ENCODE results near the gene CAB39.

CAB39 gene
- total RNA-seq: 146 to 207 reads per million in 2 donors

- DNase-seq: peak; percentile 78 to 94 (median 84)
Observed at GRCh38 chr2:230712443-230713330, at the start of gene CAB39. TSS of gene CAB39 (plus strand) at chr2:230712842. CDS start at chr2:230760002, 47,160 bp downstream.

- DNase-seq: peak in 1 of 5 experiments; percentile 70
Observed at GRCh38 chr2:230664128-230664527, 48.5 kb upstream of the CAB39 start.

GRCh38 chr2:230664844-230665243, 47.8 kb upstream of the CAB39 start:
- DNase-seq: no peak

DNA sequence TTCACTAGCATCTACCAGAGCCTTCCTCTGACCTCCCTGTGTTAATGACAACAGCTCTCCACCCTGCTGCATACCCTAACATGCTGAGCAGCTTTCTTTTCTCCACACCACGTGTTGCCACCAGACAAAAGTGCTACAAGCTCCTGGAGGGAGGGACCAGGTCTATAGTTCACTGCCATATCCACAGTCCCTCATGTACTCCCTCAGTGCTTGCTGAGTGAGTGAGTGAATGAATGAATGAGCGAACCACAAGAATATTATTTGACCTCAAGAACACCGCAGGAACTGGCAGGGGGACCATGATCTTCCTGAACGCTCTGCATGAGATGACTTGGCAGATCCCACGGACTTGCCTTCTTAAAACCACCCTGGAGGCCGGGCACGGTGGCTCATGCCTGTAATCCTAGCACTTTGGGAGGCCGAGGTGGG, 47.4 kb upstream of the CAB39 start:
- DNase-seq: peak in 1 of 5 experiments; percentile 75

DNA sequence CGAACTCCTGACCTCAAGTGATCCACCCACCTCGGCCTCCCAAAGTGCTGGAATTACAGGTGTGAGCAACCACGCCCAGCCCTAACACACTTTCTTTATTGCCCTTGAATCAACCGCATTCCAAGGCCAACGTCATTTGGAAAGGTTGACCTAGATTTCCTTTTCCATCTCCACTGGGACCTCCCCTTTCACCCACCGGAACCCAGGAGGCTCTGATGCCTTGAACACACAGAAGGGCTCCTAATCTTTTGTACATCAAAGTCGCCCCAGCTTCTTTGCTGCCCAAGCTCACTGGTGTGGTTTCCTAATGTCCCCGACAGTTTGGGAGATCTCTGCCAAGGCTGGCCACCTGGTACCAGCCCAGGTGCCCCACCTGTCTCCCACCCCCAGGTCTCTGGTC, 46.2 kb upstream of the CAB39 start:
- no peak for DNase-seq

DNA sequence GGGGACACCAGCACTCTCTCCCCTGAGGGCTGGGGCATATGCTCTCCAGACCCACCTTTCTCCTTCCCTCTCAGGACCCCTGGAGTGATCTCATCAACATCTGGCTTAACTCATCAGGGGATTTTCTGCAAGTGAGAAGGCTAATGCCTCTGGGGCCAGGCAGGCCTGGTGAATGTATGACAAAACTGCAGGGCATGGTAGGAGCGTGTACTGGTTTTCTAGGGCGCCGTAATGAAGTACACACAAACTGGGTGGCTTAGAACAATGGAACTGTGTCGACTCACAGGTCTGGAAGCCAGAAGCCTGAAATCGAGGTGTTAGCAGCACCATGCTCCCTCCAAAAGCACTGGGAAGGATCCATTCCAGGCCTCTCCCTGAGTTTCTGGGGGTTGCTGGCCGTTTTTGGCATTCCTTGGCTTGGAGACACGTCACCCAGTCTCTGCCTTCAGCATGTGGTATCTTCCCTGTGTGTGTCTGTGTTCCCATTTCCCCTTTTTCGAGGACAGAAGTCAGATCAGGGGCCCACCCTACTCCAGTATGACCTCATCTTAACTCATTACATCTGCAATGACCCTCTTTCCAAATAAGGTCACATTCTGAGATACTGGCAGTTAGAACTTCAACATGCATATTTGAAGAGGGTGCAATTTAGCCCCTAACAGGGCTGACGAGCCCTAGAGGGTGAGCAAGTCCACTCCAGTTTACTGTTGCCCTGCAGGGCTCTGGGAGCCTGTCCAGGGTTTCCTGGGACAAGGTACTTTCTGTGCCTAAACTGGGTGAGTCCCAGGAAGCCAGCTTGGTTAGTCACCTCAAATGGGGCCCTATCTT, 45.5 kb upstream of the CAB39 start:
- DNase-seq: no peak

DNA sequence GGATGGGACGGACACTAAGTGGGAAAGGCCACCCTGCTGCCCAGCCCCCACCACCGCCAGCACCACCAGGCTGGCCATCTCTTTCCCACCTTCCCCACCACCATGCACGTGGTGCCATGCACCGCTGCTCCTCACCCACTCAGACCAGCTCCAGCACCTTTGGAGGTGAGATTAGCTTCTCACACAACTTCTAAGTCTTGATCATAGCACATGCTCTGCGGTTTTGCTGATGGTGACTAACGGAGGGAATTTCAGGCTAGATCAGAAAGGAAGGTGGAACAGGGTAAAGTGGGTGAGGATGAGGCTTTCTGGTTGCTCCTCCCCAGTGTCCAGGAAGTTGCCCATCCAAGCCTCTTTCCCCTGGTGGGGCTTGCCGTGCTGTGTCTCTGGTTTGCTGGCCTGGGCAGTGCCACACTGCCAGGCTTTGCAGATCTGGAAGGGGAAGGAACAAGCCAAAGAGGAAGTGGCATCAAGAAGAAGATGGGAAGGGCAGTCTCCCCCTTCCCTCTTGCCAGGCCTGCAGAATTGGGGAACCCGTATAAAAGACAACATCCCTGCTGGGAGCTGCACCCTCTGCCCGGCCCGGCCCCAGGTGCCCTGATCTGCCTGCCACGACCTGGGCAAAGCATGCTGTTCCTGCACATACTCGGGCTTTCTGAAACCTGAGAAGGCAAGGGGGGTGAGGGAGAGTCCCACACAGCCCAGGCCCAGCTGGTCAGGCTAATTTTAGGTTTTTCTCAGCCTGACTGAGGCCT, 44.3 kb upstream of the CAB39 start:
- DNase-seq: peak in 2 of 5 experiments; percentile 34 to 52

DNA sequence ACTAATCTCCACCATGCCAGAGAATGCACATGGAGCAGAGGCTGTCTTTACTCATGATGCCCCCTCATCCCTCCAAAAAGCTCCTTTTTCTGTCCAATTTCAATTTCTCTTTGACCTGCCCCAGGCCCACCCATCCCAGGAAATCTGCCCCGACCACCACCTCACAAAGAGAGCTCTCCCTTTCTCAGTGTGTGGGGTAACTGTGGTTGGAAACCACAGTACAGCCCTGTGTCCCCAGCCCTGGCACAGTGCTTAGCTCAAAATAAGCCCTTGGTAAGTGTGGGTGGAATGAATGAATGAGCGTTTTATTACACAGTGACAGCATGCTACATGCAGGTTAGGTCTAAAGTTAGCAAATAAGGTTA, 43.7 kb upstream of the CAB39 start:
- DNase-seq: peak in 1 of 5 experiments; percentile 54

- no peak for DNase-seq
Observed at GRCh38 chr2:230669386-230669950, 43.2 kb upstream of the CAB39 start.

DNA sequence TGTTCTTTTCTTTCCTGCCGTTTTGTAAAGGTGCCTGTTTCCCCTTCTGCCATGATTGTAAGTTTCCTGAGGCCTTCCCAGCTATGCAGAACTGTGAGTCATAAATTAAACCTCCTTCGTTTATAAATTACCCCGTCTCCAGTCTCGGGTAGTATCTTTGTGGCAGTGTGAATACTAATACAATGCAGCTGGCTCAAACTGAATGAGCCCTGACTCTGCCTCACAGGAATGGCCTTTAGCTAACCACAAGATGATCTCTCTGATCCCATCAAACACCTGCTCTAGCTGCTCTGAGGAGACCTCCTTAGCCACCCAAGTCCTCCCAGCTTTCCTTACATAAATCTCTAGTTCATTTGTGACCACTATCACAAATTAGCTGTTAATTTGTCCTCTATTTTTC, 41.5 kb upstream of the CAB39 start:
- no peak for DNase-seq

- no peak for DNase-seq
Observed at GRCh38 chr2:230672836-230673235, 39.8 kb upstream of the CAB39 start.

- DNase-seq: no peak
Observed at GRCh38 chr2:230674401-230674800, 38.2 kb upstream of the CAB39 start.

DNA sequence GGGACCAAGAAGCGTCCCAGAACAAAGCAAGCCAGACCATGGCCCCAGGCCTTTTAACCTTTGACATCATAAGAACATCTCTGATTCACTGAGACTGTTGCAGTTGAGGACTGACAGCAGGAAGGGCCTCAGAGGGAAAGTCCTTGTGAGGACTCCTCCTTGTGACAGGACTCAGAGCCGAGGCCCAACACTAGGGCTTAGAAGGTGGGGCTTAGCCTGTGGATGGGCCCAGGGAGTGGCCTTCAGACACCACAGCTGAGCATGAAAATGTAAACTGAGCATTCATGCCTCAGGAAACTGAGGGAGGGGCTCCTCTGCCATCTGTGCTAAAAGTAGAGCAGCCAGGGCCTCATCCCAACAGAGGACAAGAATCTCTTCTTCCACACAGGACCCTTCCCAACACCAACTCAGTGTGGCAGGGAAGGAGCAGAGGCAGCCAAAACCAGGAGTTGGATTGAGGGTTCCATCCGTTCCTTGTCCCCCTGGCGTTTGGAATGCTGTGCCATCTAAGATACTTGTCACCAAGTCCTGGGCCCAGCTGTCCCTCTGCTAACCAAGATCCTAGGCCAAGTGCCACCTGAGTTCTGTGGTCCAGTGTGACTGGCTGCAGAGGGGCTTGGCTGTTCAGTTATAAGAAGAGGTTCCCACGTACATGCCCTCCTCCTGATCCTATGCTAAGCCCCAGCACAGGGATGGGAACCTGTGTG, 37.5 kb upstream of the CAB39 start:
- DNase-seq: no peak

- DNase-seq: no peak
Observed at GRCh38 chr2:230676546-230676945, 36.1 kb upstream of the CAB39 start.

DNA sequence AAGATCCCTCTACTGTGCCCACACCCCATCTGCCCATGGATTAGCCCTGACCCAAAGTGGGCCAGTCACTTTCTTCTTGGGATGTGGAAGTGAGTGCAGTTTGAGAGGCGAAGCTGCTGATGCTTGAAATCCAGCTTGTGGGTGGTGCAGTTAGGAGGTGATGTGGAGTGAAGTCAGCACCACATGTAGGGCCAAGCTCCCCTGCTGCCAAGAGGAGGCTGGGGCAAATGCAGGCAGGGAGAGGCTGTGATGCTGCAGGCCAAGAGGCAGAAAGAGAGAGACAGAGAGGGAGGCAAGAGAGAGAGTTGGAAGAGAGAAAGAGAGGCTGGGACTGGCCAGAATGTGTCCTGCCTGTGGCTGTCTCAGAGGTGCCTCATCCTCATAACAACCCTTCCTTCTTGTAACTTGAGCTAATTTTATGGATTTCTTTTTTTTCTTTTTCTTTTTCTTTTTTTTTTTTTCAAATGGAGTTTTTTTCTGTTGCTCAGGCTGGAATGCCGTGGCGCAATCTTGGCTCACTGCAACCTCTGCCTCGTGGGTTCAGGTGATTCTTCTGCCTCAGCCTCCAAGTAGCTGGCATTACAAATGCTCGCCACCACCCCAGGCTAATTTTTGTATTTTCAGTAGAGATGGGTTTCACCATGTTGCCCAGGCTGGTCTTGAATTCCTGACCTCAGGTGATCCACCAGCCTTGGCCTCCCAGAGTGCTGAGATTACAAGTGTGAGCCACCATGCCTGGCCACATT, 35.3 kb upstream of the CAB39 start:
- no peak for DNase-seq

DNA sequence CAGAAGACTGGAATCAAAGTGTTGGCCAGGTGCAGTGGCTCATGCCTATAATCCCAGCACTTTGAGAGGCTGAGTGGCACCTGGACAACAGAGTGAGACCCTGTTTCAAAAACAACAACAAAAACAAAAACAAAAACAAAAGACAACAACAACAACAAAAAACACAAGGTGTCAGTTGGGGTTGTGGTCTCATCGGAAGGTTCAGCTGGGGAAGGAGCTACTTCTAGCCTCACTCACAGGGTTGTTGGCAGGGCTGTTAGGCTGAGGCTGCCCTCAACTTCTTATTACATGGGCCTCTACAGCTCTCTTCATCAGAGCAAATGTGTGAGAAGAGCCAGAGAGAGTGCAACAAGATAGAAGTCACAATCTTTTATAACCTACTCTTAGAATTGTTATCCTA, 34.6 kb upstream of the CAB39 start:
- no peak for DNase-seq

GRCh38 chr2:230678451-230678850, 34.2 kb upstream of the CAB39 start:
- DNase-seq: no peak

- no peak for DNase-seq
Observed at GRCh38 chr2:230680463-230681170, 32.0 kb upstream of the CAB39 start.

- DNase-seq: no peak
Observed at GRCh38 chr2:230681171-230681545, 31.5 kb upstream of the CAB39 start.

DNA sequence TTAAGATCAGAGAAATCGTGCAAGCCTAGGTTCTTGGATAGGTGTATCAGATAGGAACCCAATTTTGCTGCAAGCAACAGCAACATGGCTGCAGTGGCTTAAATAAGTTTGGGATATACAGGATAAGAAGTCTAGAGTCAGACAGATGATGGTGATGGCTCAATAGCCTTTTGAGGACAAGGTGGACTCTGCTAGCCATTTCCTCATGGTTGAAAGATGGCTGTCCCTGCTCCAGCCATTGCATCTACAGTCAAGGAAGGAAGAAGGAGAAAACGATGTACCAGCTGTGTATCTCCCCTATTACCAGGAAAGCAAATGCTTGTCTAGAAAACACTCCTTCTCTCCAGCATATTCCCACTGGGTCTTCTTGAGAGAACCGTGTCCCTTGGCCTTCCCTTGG, 30.1 kb upstream of the CAB39 start:
- no peak for DNase-seq
